Hepatocyte (in vitro differentiated cells): ENCODE measurements around the gene CARS2. TPM values are rescaled to one million over a fixed set of nuclear protein-coding genes. Genes with fewer than 3 reads are reported as not detected.

ENCODE experiments used
- DNase-seq: peaks from one replicate; pipeline ENCODE4 v3.0.0-alpha.2; 2016; ENCODE audit warnings: low spot score
- H2AFZ ChIP-seq: fragments of 200-600 bp; sonication (generic); 2 replicates; pipeline ENCODE4 v1.6.0; 2016; ENCODE audit warnings: antibody characterized with exemption, mild to moderate bottlenecking
- H3K27ac ChIP-seq: fragments of 200-600 bp; sonication (generic); 2 replicates; pipeline ENCODE4 v1.5.1; 2016; ENCODE audit warnings: mild to moderate bottlenecking
- H3K27me3 ChIP-seq: fragments of 200-600 bp; sonication (generic); 2 replicates; pipeline ENCODE4 v1.6.1; 2016
- H3K36me3 ChIP-seq: fragments of 200-600 bp; sonication (generic); replicated peaks from 2 replicates; pipeline ENCODE4 v1.5.1; 2016; ENCODE audit warnings: low read depth; ENCODE audit not compliant: insufficient read depth
- H3K4me1 ChIP-seq: fragments of 200-600 bp; sonication (generic); 2 replicates; pipeline ENCODE4 v1.5.1; 2016; ENCODE audit warnings: mild to moderate bottlenecking, moderate library complexity; ENCODE audit not compliant: insufficient read depth
- H3K4me2 ChIP-seq: fragments of 200-600 bp; sonication (generic); 2 replicates; pipeline ENCODE4 v1.6.0; 2016
- H3K4me3 ChIP-seq: fragments of 200-600 bp; sonication (generic); 2 replicates; pipeline ENCODE4 v1.5.1; 2016; ENCODE audit warnings: mild to moderate bottlenecking
- H3K79me2 ChIP-seq: fragments of 200-600 bp; sonication (generic); 2 replicates; pipeline ENCODE4 v1.6.0; 2017; ENCODE audit warnings: mild to moderate bottlenecking
- H3K9me2 ChIP-seq: fragments of 200-600 bp; sonication (generic); replicated peaks from 2 replicates; pipeline ENCODE4 v1.6.0; 2017; ENCODE audit warnings: mild to moderate bottlenecking; ENCODE audit not compliant: insufficient read depth
- H3K9me3 ChIP-seq: fragments of 200-600 bp; sonication (generic); 2 replicates; pipeline ENCODE4 v1.5.1; 2016; ENCODE audit warnings: low read depth, mild to moderate bottlenecking
- H4K20me1 ChIP-seq: fragments of 200-600 bp; sonication (generic); 2 replicates; pipeline ENCODE4 v1.6.0; 2016; ENCODE audit warnings: mild to moderate bottlenecking; ENCODE audit not compliant: insufficient read depth, poor library complexity, severe bottlenecking
- EZH2 ChIP-seq: fragments of 200-600 bp; sonication (generic); IDR thresholded peaks from 2 replicates; pipeline ENCODE4 v1.6.1; 2016; ENCODE audit warnings: antibody characterized with exemption, mild to moderate bottlenecking, borderline replicate concordance
- EZH2phosphoT487 ChIP-seq: fragments of 200-600 bp; sonication (generic); IDR thresholded peaks from one replicate; pipeline ENCODE4 v1.6.1; 2018; ENCODE audit warnings: antibody characterized with exemption, mild to moderate bottlenecking, low read depth, moderate library complexity; ENCODE audit not compliant: unreplicated experiment, severe bottlenecking
- WGBS: methylation state at CpG from one replicate; pipeline ENCODE4 v1.1.6; 2016; ENCODE audit warnings: low lambda C conversion rate; ENCODE audit errors: missing lambda C conversion rate; 5-methylcytosine and 5-hydroxymethylcytosine counted together
- polyA plus RNA-seq: library from polyadenylated mRNA; unstranded; fragments of >200 nt; fragmentation: Nextera tagmentation; extraction: Ambion mirVana; gene quantifications from 2 replicates; pipeline ENCODE4 v1.2.1, GENCODE V29; 2016
- total RNA-seq: library from RNA; depleted of rRNA; stranded (reverse); fragments of >200 nt; gene quantifications from 2 replicates; pipeline ENCODE4 v1.2.3, GENCODE V29; 2014
- TF ChIP-seq, protein P1 (sequence below): fragments of 200-600 bp; sonication (generic); IDR thresholded peaks from 2 replicates; pipeline ENCODE4 v1.5.1; 2016; ENCODE audit warnings: antibody characterized with exemption, mild to moderate bottlenecking; ENCODE audit not compliant: poor library complexity

Gene CARS2
- total and polyA plus RNA-seq, 2 experiments from 2014 or later, result 72.9 to 105 TPM

DNA sequence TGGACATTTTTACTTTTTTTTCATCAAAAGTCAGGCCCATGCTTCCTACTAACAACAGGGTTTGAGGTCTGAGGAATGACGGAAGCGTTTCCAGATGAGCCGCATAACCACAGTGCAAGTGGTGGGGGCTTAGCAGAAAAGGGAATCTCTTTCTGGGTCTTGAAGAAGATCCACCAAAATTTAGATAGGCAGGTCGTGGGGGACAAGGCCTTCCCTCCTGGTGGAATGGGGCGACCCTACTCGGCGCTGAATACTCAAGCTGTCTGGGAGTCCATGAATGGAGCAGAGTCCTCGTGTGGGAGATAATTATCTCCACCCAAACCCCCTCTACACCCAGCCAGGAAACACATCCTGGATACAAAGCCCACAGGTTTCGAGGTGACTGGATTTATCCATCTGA, 36.9 kb downstream of the CARS2 start:
- no peaks in the 10 kb centered on the region for H3K36me3 ChIP-seq
- 87% methylated on average over 9 of the region's 9 CpGs for WGBS
- DNase-seq, result no peak
- no peak overlapping the region for H2AFZ ChIP-seq
- H4K20me1 ChIP-seq, result no peaks in the 10 kb centered on the region
- no peaks in the 10 kb centered on the region for H3K27me3 ChIP-seq
- no peaks in the 10 kb centered on the region for H3K9me3 ChIP-seq
- no peaks in the 10 kb centered on the region for H3K4me1 ChIP-seq
- no peaks in the 10 kb centered on the region for H3K79me2 ChIP-seq
- H3K4me2 ChIP-seq, result no peak overlapping the region
- H3K27ac ChIP-seq, result no peak overlapping the region
- TF ChIP-seq EZH2phosphoT487 (no peak), EZH2 (no peak)
- TF ChIP-seq, protein P1, sequence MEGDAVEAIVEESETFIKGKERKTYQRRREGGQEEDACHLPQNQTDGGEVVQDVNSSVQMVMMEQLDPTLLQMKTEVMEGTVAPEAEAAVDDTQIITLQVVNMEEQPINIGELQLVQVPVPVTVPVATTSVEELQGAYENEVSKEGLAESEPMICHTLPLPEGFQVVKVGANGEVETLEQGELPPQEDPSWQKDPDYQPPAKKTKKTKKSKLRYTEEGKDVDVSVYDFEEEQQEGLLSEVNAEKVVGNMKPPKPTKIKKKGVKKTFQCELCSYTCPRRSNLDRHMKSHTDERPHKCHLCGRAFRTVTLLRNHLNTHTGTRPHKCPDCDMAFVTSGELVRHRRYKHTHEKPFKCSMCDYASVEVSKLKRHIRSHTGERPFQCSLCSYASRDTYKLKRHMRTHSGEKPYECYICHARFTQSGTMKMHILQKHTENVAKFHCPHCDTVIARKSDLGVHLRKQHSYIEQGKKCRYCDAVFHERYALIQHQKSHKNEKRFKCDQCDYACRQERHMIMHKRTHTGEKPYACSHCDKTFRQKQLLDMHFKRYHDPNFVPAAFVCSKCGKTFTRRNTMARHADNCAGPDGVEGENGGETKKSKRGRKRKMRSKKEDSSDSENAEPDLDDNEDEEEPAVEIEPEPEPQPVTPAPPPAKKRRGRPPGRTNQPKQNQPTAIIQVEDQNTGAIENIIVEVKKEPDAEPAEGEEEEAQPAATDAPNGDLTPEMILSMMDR, result no peak
- H3K9me2 ChIP-seq, result no peaks in the 10 kb centered on the region
- no peak overlapping the region for H3K4me3 ChIP-seq

DNA sequence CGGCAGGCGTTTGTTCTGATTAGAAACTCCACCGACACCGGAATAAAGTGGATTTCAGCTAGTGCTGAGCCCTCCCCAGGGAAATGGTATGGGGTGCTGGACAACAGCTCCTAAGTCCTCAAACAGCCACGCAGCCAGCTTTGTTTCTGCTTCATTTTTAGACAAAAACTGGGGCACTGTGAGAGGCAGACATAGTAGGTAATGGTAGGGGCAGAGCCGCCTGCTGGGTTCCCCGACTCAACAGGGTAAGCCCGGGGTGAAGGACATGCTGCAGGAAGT, 39.7 kb downstream of the CARS2 start:
- H3K79me2 ChIP-seq, result no peaks in the 10 kb centered on the region
- no peak for DNase-seq
- no peaks in the 10 kb centered on the region for H3K36me3 ChIP-seq
- TF ChIP-seq EZH2phosphoT487 (no peak), EZH2 (no peak)
- TF ChIP-seq, protein P1, result no peak
- H3K4me1 ChIP-seq, result no peaks in the 10 kb centered on the region
- H3K4me2 ChIP-seq, result no peak overlapping the region
- H3K27ac ChIP-seq, result no peak overlapping the region
- H3K9me3 ChIP-seq, result no peaks in the 10 kb centered on the region
- H4K20me1 ChIP-seq, result no peaks in the 10 kb centered on the region
- no peak overlapping the region for H2AFZ ChIP-seq
- H3K4me3 ChIP-seq, result no peak overlapping the region
- no peaks in the 10 kb centered on the region for H3K9me2 ChIP-seq
- no peaks in the 10 kb centered on the region for H3K27me3 ChIP-seq
- 97% methylated on average over 8 of the region's 8 CpGs for WGBS

DNA sequence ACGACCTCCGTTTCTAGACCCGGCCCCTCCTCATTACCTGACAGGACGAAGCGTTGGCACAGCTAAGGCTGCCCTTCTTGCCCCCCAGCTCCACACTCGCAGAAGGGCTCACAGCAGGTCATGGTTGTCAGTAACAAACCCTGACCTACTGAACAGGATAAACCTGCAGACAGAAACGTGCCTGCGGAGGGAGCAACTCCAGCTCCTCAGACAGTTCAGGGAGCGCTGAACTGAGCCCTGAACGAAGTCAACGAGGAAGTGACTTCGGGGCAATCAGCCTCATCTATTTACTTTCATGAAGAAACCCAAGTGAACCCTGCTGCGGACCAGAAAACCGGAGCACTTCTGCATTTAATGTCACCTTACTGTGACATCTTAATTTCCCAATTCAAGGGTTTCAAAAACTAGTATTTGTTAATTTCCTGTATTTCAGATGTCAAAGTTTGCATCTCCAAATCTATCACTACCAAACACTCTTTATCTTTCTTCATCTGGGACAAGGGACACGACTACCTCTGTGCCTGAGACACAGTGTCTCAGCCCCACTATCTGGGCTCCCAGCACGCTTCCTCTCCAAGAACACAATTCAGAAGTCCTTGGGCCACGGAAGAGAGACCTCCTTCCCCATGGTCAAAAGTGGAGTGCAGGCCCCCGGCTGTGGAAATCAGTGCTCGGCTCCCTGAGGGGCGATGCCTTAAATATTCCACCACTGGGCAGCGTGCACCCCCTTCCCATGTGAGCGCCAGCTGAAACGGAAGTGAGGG, 40.2 kb downstream of the CARS2 start:
- Histone ChIP-seq H3K4me1 (no peaks in the 10 kb centered on the region), H3K9me3 (no peaks in the 10 kb centered on the region), H3K4me3 (no peak overlapping the region), H3K79me2 (no peaks in the 10 kb centered on the region), H3K4me2 (no peak overlapping the region), H3K27ac (no peak overlapping the region), H4K20me1 (no peaks in the 10 kb centered on the region), H3K9me2 (no peaks in the 10 kb centered on the region), H3K36me3 (no peaks in the 10 kb centered on the region), H2AFZ (no peak overlapping the region), H3K27me3 (no peaks in the 10 kb centered on the region)
- TF ChIP-seq, protein P1, result no peak
- TF ChIP-seq EZH2 (no peak), EZH2phosphoT487 (no peak)
- WGBS, result 94% methylated on average over 23 of the region's 23 CpGs
- DNase-seq, result no peak
